ENCODE results near the gene RPS6KA5. TPM values are rescaled to one million over a fixed set of nuclear protein-coding genes. Genes with fewer than 3 reads are reported as not detected.
"Not testable (repeated sequence)": the region's sequence is repeated elsewhere in the genome, so short reads cannot be mapped to it uniquely, and the experiment has no call there.

RPS6KA5 gene
- total and polyA plus RNA-seq, 2 donors (not counting 1 experiment from before 2014, with no cell fraction given), result 6.0 to 34.6 TPM

GRCh38 chr14:90956273-90956672, 104.2 kb downstream of the RPS6KA5 start:
- no peaks in the 10 kb centered on the region for H3K4me1 ChIP-seq (ENCODE audit: control insufficient read depth in 2 of 2, insufficient read depth in 2 of 2, low read length in 2 of 2)
- H3K9ac ChIP-seq (ENCODE audit: low read length), result no peak overlapping the region
- H3K36me3 ChIP-seq (replicated peaks in 1 of 2; ENCODE audit: control extremely low read depth in 1 of 2, control insufficient read depth in 1 of 2, extremely low read depth in 1 of 2, insufficient read depth in 2 of 2, low read length in 1 of 2), result peaks cover 9 to 14% of the 10 kb centered on the region in 2 experiments
- no peak for DNase-seq
- Mint-ChIP-seq H3K27ac (no peak overlapping the region), H3K4me1 (no peaks in the 10 kb centered on the region), H3K27me3 (no peaks in the 10 kb centered on the region), H3K4me3 (no peak overlapping the region), H3K9me3 (ENCODE audit: insufficient read depth) (peaks cover 12% of the 10 kb centered on the region)
- ChIA-PET CTCF (no interaction called here), POLR2A (no interaction called here)
- no peaks in the 10 kb centered on the region for H3K79me2 ChIP-seq (ENCODE audit: control insufficient read depth, insufficient read depth, low read length)
- intact Hi-C loops (cut with micrococcal nuclease), result no loop called here
- H2AFZ ChIP-seq (ENCODE audit: insufficient read depth, low read depth, low read length, poor library complexity, severe bottlenecking), result no peak overlapping the region
- no peak overlapping the region for H3K27ac ChIP-seq (ENCODE audit: low read length in 2 of 2)
- H3K4me2 ChIP-seq (replicated peaks; ENCODE audit: low read depth, low read length, poor library complexity, severe bottlenecking), result no peak overlapping the region
- TF ChIP-seq CTCF (IDR thresholded peaks at IDR 0.05) (no peak), EZH2 (IDR thresholded peaks at IDR 0.05; ENCODE audit: borderline replicate concordance, insufficient read depth, low read depth, low read length, poor library complexity, severe bottlenecking) (no peak)
- peaks cover 9 to 19% (median 15%) of the 10 kb centered on the region in 3 donors for H3K9me3 ChIP-seq (ENCODE audit: control extremely low read depth in 1 of 3, control insufficient read depth in 2 of 3, insufficient read depth in 1 of 3, low read length in 2 of 3)
- H3K4me3 ChIP-seq (ENCODE audit: control extremely low read depth in 1 of 5, extremely low read depth in 1 of 5, insufficient read depth in 1 of 5, low read depth in 2 of 5, low read length in 4 of 5), result no peak overlapping the region
- no peaks in the 10 kb centered on the region for H4K20me1 ChIP-seq (ENCODE audit: control insufficient read depth, insufficient read depth, low read length, poor library complexity, severe bottlenecking)
- no peak for ATAC-seq (ENCODE audit: low read depth)
- H3K27me3 ChIP-seq (replicated peaks in 1 of 4; ENCODE audit: control extremely low read depth in 1 of 4, control insufficient read depth in 3 of 4, insufficient read depth in 4 of 4, low read length in 3 of 4), result no peaks in the 10 kb centered on the region

GRCh38 chr14:90953643-90954042, 106.8 kb downstream of the RPS6KA5 start:
- DNase-seq; ATAC-seq (ENCODE audit: low read depth); H3K36me3 ChIP-seq (replicated peaks in 1 of 2; ENCODE audit: control extremely low read depth in 1 of 2, control insufficient read depth in 1 of 2, extremely low read depth in 1 of 2, insufficient read depth in 2 of 2, low read length in 1 of 2); H3K4me2 ChIP-seq (replicated peaks; ENCODE audit: low read depth, low read length, poor library complexity, severe bottlenecking); intact Hi-C loops (cut with micrococcal nuclease); CTCF ChIA-PET; H3K4me3 Mint-ChIP-seq; H3K4me1 Mint-ChIP-seq; H3K4me3 ChIP-seq (ENCODE audit: control extremely low read depth in 1 of 5, extremely low read depth in 1 of 5, insufficient read depth in 1 of 5, low read depth in 2 of 5, low read length in 4 of 5); H2AFZ ChIP-seq (ENCODE audit: insufficient read depth, low read depth, low read length, poor library complexity, severe bottlenecking); H3K27me3 ChIP-seq (replicated peaks in 1 of 4; ENCODE audit: control extremely low read depth in 1 of 4, control insufficient read depth in 3 of 4, insufficient read depth in 4 of 4, low read length in 3 of 4); POLR2A ChIA-PET; H4K20me1 ChIP-seq (ENCODE audit: control insufficient read depth, insufficient read depth, low read length, poor library complexity, severe bottlenecking); H3K9ac ChIP-seq (ENCODE audit: low read length); H3K4me1 ChIP-seq (ENCODE audit: control insufficient read depth in 2 of 2, insufficient read depth in 2 of 2, low read length in 2 of 2); H3K79me2 ChIP-seq (ENCODE audit: control insufficient read depth, insufficient read depth, low read length); H3K27ac ChIP-seq (ENCODE audit: low read length in 2 of 2); H3K27ac Mint-ChIP-seq; H3K27me3 Mint-ChIP-seq: not testable (repeated sequence)
- H3K9me3 Mint-ChIP-seq (ENCODE audit: insufficient read depth), result peaks cover 15% of the 10 kb centered on the region
- peaks cover 10 to 19% (median 15%) of the 10 kb centered on the region in 3 donors for H3K9me3 ChIP-seq (ENCODE audit: control extremely low read depth in 1 of 3, control insufficient read depth in 2 of 3, insufficient read depth in 1 of 3, low read length in 2 of 3)
- no CpG with 5 or more reads among the region's 2 CpGs for WGBS (ENCODE audit: insufficient coverage)
